ENCODE measurements around the gene CLTCL1. TPM values are rescaled to one million over a fixed set of nuclear protein-coding genes. Genes with fewer than 3 reads are reported as not detected.
"Not testable (repeated sequence)": the region's sequence is repeated elsewhere in the genome, so short reads cannot be mapped to it uniquely, and the experiment has no call there.

The CLTCL1 gene
- total and polyA plus RNA-seq, 9 of the 15 experiments (the other 6 are each of a cell fraction or from before 2014, with no cell fraction given), result 1.1 to 11.7 (median 5.0) TPM

DNA sequence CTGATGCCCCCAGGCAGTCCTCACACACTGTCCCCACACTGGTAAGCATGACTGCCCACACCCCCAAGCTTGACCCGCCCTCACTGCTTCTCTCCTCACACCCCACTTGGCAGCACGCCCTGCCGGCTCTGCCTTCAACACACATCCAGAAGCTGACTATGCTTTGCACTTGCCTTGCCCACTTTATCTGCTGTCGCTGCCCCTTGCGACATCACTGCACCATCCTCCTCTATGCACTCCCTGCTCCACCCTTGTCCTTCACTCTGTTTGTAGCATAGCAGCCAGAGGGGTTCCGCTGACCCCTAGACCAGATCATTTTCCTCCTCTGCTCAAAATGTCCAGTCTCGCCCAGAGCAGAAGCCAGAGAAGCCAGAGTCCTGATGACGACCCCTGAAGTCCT, 87.7 kb downstream of the CLTCL1 start (continued):
- TF ChIP-seq HDAC3 (IDR thresholded peaks at IDR 0.05; ENCODE audit: borderline replicate concordance, partially characterized antibody) (no peak), CEBPG (CRISPR knock-in tag; IDR thresholded peaks at IDR 0.05) (peak; percentile 59), CEBPG (tag; conservative IDR thresholded peaks at IDR 0.05 in 1 of 2, IDR thresholded peaks at IDR 0.05 in 1 of 2) (peak in 1 of 2 experiments; percentile 52; a peak in 2 of 4 replicates)

- Histone ChIP-seq H3K4me1 (replicated peaks in 1 of 2; ENCODE audit: control insufficient read depth in 2 of 2, insufficient read depth in 2 of 2, low read length in 2 of 2) (peaks cover 18 to 20% of the 10 kb centered on the region in 2 experiments), H3K27me3 (ENCODE audit: control insufficient read depth in 2 of 2, insufficient read depth in 2 of 2, low read length in 2 of 2) (peaks cover 55 to 73% of the 10 kb centered on the region in 2 experiments), H3K4me2 (ENCODE audit: insufficient read depth, low read length) (0 out of 2 replicates have a peak overlapping the region, but pooled peaks have one; percentile 83)
- intact Hi-C loops (cut with micrococcal nuclease); H4K20me1 ChIP-seq (replicated peaks; ENCODE audit: control insufficient read depth, insufficient read depth, low read length); H3K36me3 ChIP-seq (ENCODE audit: control insufficient read depth, insufficient read depth, low read length); H3K27ac ChIP-seq (ENCODE audit: extremely low read depth, low read depth, low read length); H3K9me1 ChIP-seq (ENCODE audit: control insufficient read depth, insufficient read depth, low read length); DNase-seq (ENCODE audit: extremely low read depth in 1 of 4, low spot score in 3 of 4); H3K9ac ChIP-seq (ENCODE audit: insufficient read depth in 1 of 2, low read depth in 2 of 2, low read length in 2 of 2); FAIRE-seq; H3K9me3 ChIP-seq (replicated peaks; ENCODE audit: control insufficient read depth, insufficient read depth, low read depth, low read length); H3K4me3 ChIP-seq; BruUV-seq (replicated peaks); H3K79me2 ChIP-seq (ENCODE audit: control insufficient read depth, insufficient read depth, low read length); H2AFZ ChIP-seq (ENCODE audit: low read depth, low read length); in situ Hi-C loops (cut with MboI): not testable (repeated sequence)
- CTCF ChIA-PET (ENCODE audit: low intra/inter-chr PET ratio), result interaction anchor here (0.6 kb wide), 1 partner anchor 95 kb away, joined by 3 read pairs; no protein-coding TSS in a partner anchor
- POLR2A ChIA-PET, result interaction anchor here (0.7 to 11.1 kb wide), 11 partner anchors 8 to 45 kb away, joined by 3 to 123 read pairs (median 6); no protein-coding TSS in a partner anchor
- ATAC-seq, result peak; percentile 3; the same call in 1 of the 3 replicates
- WGBS (ENCODE audit: insufficient coverage, low coverage, missing lambda C conversion rate), result 15% methylated on average over 3 of the region's 3 CpGs
- TF ChIP-seq MAZ (CRISPR knock-in tag; conservative IDR thresholded peaks at IDR 0.05 in 1 of 2, IDR thresholded peaks at IDR 0.05 in 1 of 2) (0 out of 4 replicates have a peak, but pooled peaks of 1 of the 2 experiments have one; percentile 14), ZNF134 (CRISPR knock-in tag; conservative IDR thresholded peaks at IDR 0.05) (0 out of 2 replicates have a peak, but pooled peaks have one; percentile 3), MAFG (tag; conservative IDR thresholded peaks at IDR 0.05) (0 out of 2 replicates have a peak, but pooled peaks have one; percentile 7), PHTF2 (CRISPR knock-in tag; IDR thresholded peaks at IDR 0.05) (0 out of 2 replicates have a peak, but pooled peaks have one; percentile 25), ZNF12 (CRISPR knock-in tag; IDR thresholded peaks at IDR 0.05) (0 out of 2 replicates have a peak, but pooled peaks have one; percentile 60), CTBP1 (IDR thresholded peaks at IDR 0.05; ENCODE audit: borderline replicate concordance) (peak; percentile 54), TEAD2 (tag; IDR thresholded peaks at IDR 0.05) (0 out of 2 replicates have a peak, but pooled peaks have one; percentile 17), CBFB (CRISPR knock-in tag; IDR thresholded peaks at IDR 0.05) (0 out of 2 replicates have a peak, but pooled peaks have one; percentile 25)
- TF ChIP-seq, protein P1, sequence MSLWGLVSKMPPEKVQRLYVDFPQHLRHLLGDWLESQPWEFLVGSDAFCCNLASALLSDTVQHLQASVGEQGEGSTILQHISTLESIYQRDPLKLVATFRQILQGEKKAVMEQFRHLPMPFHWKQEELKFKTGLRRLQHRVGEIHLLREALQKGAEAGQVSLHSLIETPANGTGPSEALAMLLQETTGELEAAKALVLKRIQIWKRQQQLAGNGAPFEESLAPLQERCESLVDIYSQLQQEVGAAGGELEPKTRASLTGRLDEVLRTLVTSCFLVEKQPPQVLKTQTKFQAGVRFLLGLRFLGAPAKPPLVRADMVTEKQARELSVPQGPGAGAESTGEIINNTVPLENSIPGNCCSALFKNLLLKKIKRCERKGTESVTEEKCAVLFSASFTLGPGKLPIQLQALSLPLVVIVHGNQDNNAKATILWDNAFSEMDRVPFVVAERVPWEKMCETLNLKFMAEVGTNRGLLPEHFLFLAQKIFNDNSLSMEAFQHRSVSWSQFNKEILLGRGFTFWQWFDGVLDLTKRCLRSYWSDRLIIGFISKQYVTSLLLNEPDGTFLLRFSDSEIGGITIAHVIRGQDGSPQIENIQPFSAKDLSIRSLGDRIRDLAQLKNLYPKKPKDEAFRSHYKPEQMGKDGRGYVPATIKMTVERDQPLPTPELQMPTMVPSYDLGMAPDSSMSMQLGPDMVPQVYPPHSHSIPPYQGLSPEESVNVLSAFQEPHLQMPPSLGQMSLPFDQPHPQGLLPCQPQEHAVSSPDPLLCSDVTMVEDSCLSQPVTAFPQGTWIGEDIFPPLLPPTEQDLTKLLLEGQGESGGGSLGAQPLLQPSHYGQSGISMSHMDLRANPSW (CRISPR knock-in tag; IDR thresholded peaks at IDR 0.05), result peak; percentile 77; the same call in 1 of the 2 replicates
- TF ChIP-seq, protein P2, sequence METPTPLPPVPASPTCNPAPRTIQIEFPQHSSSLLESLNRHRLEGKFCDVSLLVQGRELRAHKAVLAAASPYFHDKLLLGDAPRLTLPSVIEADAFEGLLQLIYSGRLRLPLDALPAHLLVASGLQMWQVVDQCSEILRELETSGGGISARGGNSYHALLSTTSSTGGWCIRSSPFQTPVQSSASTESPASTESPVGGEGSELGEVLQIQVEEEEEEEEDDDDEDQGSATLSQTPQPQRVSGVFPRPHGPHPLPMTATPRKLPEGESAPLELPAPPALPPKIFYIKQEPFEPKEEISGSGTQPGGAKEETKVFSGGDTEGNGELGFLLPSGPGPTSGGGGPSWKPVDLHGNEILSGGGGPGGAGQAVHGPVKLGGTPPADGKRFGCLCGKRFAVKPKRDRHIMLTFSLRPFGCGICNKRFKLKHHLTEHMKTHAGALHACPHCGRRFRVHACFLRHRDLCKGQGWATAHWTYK (CRISPR knock-in tag; IDR thresholded peaks at IDR 0.05), result 0 out of 2 replicates have a peak, but pooled peaks have one; percentile 3
- TF ChIP-seq, protein P3, sequence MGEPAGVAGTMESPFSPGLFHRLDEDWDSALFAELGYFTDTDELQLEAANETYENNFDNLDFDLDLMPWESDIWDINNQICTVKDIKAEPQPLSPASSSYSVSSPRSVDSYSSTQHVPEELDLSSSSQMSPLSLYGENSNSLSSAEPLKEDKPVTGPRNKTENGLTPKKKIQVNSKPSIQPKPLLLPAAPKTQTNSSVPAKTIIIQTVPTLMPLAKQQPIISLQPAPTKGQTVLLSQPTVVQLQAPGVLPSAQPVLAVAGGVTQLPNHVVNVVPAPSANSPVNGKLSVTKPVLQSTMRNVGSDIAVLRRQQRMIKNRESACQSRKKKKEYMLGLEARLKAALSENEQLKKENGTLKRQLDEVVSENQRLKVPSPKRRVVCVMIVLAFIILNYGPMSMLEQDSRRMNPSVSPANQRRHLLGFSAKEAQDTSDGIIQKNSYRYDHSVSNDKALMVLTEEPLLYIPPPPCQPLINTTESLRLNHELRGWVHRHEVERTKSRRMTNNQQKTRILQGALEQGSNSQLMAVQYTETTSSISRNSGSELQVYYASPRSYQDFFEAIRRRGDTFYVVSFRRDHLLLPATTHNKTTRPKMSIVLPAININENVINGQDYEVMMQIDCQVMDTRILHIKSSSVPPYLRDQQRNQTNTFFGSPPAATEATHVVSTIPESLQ (CRISPR knock-in tag; IDR thresholded peaks at IDR 0.05), result 0 out of 2 replicates have a peak, but pooled peaks have one; percentile 40
These were observed 88.7 kb downstream of the CLTCL1 start for GRCh38 chr22:19202799-19203186.
